DND-41 (cell line): ENCODE results near the gene SLC25A36.

Experiments used
- ATAC-seq: fragments of 200-7000 bp; cut with Tn5 transposase; 3 replicates; pipeline ENCODE4 v1.9.1; 2021; ENCODE audit warnings: low read depth; ENCODE audit not compliant: insufficient read depth
- DNase-seq: peaks from one replicate; pipeline ENCODE4 v3.0.0-alpha.2; 2020
- H2AFZ ChIP-seq: 2 replicates; pipeline ENCODE4 v1.6.0; 2012; ENCODE audit warnings: low read depth, low read length
- H3K27ac ChIP-seq: 2 replicates; pipeline ENCODE4 v1.5.1; 2012; ENCODE audit warnings: low read length, inconsistent platforms
- H3K27me3 ChIP-seq: fragments of 200-600 bp; sonication (generic); 2 replicates; pipeline ENCODE4 v1.6.0; 2012; ENCODE audit warnings: low read length, mild to moderate bottlenecking, inconsistent platforms; ENCODE audit not compliant: insufficient read depth, poor library complexity
- H3K36me3 ChIP-seq: 2 replicates; pipeline ENCODE4 v1.5.1; 2012; ENCODE audit warnings: low read length, inconsistent platforms; ENCODE audit not compliant: insufficient read depth
- H3K4me1 ChIP-seq: 2 replicates; pipeline ENCODE4 v1.5.1; 2012; ENCODE audit warnings: mild to moderate bottlenecking, low read length; ENCODE audit not compliant: insufficient read depth
- H3K4me2 ChIP-seq: 2 replicates; pipeline ENCODE4 v1.6.0; 2012; ENCODE audit warnings: mild to moderate bottlenecking, moderate library complexity, low read length, inconsistent platforms; ENCODE audit not compliant: insufficient read depth
- H3K4me3 ChIP-seq, 2 experiments: fragments of 200-600 bp in 1 of 2; shearing (Covaris generic) in 1 of 2; 2 replicates each; pipeline ENCODE4 v1.5.1; 2012 to 2016; ENCODE audit warnings: inconsistent platforms in 2 of 2, low read length in 2 of 2, mild to moderate bottlenecking in 2 of 2, low read depth in 1 of 2, moderate library complexity in 1 of 2
- H3K79me2 ChIP-seq: 2 replicates; pipeline ENCODE4 v1.6.0; 2012; ENCODE audit warnings: low read length, inconsistent platforms; ENCODE audit not compliant: insufficient read depth
- H3K9ac ChIP-seq: 2 replicates; pipeline ENCODE4 v1.6.0; 2012; ENCODE audit warnings: low read depth, mild to moderate bottlenecking, inconsistent platforms, low read length, moderate library complexity
- H3K9me3 ChIP-seq: 2 replicates; pipeline ENCODE4 v1.5.1; 2012; ENCODE audit warnings: low read length, moderate library complexity, mild to moderate bottlenecking, inconsistent platforms; ENCODE audit not compliant: insufficient read depth, severe bottlenecking
- H4K20me1 ChIP-seq: 2 replicates; pipeline ENCODE4 v1.6.0; 2012; ENCODE audit warnings: low read length; ENCODE audit not compliant: insufficient read depth
- EZH2 ChIP-seq: IDR thresholded peaks from 3 replicates; pipeline ENCODE4 v1.6.1; 2012; ENCODE audit warnings: borderline replicate concordance, low read depth, mild to moderate bottlenecking, moderate library complexity, low read length, inconsistent platforms; ENCODE audit not compliant: severe bottlenecking
- TF ChIP-seq, protein P1 (sequence below): IDR thresholded peaks from 2 replicates; pipeline ENCODE4 v1.5.1; 2012; ENCODE audit warnings: borderline replicate concordance, low read length, moderate library complexity, mild to moderate bottlenecking; ENCODE audit not compliant: poor library complexity, severe bottlenecking; ENCODE audit errors: extremely low read depth

SLC25A36 gene

DNA sequence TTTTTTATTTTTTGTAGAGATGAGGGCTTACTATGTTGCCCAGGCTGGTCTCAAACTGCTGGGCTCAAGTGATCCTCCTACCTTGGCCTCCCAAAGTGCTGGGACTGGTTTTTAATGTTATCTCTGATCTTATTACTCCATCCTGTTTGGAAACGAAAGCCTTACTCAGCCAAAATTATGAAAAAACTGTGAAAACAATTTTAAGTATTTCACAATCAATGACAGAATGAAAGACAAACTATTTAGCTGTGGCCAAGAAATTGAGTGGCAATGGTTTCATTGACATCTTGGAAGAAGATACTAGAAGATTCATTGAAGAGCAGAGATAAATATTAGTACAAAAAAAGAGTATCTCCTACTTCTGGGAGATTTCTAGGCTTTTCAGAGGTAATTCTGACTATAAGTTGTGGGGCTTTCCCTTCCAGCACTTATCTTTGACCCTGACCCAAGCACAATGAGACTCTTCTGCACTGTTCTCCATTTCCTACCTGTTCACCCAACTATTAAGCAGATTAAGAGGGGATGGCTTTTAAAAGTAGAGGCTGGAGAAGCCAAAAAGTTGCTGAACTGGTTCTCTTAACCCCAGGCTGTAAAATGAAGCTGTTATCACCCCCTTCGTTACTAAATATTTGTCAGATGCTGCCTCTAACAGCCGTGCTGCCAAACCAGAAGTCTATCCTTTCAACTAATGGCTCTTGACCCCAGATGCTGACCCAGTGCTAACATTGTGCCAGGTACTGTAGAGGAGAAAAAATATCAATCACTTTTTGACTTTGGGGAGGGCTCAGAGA, 14.2 kb upstream of the SLC25A36 start:
- Histone ChIP-seq H3K4me1 (no peaks in the 10 kb centered on the region), H3K27me3 (no peaks in the 10 kb centered on the region), H2AFZ (no peak overlapping the region), H3K79me2 (no peaks in the 10 kb centered on the region), H3K4me3 (no peak overlapping the region), H3K36me3 (no peaks in the 10 kb centered on the region), H3K27ac (no peak overlapping the region), H3K9me3 (no peaks in the 10 kb centered on the region), H3K9ac (no peak overlapping the region), H3K4me2 (no peak overlapping the region), H4K20me1 (no peaks in the 10 kb centered on the region)
- ATAC-seq (no peak), DNase-seq (no peak)
- TF ChIP-seq, protein P1, sequence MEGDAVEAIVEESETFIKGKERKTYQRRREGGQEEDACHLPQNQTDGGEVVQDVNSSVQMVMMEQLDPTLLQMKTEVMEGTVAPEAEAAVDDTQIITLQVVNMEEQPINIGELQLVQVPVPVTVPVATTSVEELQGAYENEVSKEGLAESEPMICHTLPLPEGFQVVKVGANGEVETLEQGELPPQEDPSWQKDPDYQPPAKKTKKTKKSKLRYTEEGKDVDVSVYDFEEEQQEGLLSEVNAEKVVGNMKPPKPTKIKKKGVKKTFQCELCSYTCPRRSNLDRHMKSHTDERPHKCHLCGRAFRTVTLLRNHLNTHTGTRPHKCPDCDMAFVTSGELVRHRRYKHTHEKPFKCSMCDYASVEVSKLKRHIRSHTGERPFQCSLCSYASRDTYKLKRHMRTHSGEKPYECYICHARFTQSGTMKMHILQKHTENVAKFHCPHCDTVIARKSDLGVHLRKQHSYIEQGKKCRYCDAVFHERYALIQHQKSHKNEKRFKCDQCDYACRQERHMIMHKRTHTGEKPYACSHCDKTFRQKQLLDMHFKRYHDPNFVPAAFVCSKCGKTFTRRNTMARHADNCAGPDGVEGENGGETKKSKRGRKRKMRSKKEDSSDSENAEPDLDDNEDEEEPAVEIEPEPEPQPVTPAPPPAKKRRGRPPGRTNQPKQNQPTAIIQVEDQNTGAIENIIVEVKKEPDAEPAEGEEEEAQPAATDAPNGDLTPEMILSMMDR = no peak
- TF ChIP-seq EZH2 = no peak

DNA sequence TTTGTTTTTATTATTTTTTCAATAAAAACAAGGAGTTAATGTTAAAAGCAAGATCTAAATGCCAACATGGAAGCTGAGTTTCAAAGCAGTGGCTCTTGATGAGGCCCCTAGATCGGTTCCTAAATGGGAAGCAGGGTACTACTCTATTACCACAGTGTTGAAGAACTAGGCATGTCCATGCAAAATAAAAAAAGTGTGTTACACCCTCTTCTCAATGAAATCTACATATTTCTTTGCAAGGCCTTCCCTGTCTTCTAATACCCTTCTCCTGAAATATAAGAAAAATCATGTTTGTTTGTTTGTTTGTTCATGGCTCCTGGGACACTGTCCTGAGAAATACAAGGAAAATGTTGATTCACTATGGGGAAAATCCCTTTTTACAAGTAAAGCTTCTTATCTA, 12.2 kb upstream of the SLC25A36 start:
- H3K36me3 ChIP-seq = no peaks in the 10 kb centered on the region
- H3K4me1 ChIP-seq = no peaks in the 10 kb centered on the region
- no peaks in the 10 kb centered on the region for H3K9me3 ChIP-seq
- no peak for DNase-seq
- H3K27ac ChIP-seq = no peak overlapping the region
- TF ChIP-seq, protein P1 = no peak
- no peak for TF ChIP-seq EZH2
- no peaks in the 10 kb centered on the region for H3K27me3 ChIP-seq
- H3K4me3 ChIP-seq = no peak overlapping the region
- no peak for ATAC-seq
- no peaks in the 10 kb centered on the region for H4K20me1 ChIP-seq
- H3K4me2 ChIP-seq = no peak overlapping the region
- no peaks in the 10 kb centered on the region for H3K79me2 ChIP-seq
- H3K9ac ChIP-seq = no peak overlapping the region
- no peak overlapping the region for H2AFZ ChIP-seq

DNA sequence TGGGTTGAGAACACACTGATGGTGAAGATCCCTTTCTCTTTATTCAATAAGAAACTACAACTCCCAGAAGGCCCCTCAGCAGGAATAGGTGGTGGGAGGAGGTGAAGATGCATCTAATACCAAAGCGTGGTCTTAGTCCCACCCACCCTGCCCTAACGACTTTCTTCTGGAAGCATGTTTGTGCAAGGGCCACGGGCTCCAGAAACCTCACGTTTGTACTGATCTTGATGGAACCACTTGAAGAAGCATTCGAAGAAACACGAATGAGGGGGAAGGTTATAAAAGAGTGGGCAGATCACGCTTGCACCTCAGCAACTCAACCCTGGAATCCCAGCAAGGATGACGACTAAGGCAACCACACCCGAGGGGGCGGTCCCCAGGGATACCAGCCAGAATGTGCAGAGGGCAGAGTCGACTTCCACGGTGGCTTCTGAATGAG, 10.6 kb upstream of the SLC25A36 start:
- TF ChIP-seq, protein P1 = no peak
- TF ChIP-seq EZH2 = no peak
- ATAC-seq = no peak
- Histone ChIP-seq H3K27me3 (no peaks in the 10 kb centered on the region), H3K4me3 (no peak overlapping the region), H3K79me2 (no peaks in the 10 kb centered on the region), H4K20me1 (no peaks in the 10 kb centered on the region), H3K27ac (no peak overlapping the region), H3K9me3 (no peaks in the 10 kb centered on the region), H3K4me2 (no peak overlapping the region), H3K4me1 (no peaks in the 10 kb centered on the region), H3K36me3 (no peaks in the 10 kb centered on the region), H2AFZ (no peak overlapping the region), H3K9ac (no peak overlapping the region)
- no peak for DNase-seq
